ENCODE measurements around the gene SOD1. TPM values are rescaled to one million over a fixed set of nuclear protein-coding genes. Genes with fewer than 3 reads are reported as not detected.

Gene SOD1
- total and polyA plus RNA-seq, 10 of the 15 experiments (the other 5 are each of a cell fraction or from before 2014, with no cell fraction given), result 171 to 710 (median 313) TPM

DNA sequence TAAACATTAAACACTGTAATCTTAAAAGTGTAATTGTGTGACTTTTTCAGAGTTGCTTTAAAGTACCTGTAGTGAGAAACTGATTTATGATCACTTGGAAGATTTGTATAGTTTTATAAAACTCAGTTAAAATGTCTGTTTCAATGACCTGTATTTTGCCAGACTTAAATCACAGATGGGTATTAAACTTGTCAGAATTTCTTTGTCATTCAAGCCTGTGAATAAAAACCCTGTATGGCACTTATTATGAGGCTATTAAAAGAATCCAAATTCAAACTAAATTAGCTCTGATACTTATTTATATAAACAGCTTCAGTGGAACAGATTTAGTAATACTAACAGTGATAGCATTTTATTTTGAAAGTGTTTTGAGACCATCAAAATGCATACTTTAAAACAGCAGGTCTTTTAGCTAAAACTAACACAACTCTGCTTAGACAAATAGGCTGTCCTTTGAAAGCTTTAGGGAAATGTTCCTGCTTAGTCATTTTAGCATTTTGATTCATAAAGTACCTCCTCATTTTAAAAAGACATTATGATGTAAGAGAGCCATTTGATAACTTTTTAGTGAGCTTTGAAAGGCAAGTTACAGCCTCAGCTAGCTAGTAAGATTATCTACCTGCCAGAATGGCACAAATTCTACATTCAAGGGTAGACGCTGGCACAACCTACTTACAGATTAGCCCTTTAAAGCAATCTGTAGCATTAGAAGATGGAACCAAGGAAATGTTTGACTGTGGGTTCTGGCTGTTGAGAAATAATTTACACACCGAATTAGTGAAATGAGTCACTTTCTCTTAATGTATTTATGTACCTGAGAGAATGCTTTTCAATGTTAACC, 9.4 kb downstream of the SOD1 start (continued):
- TF ChIP-seq, protein P1, sequence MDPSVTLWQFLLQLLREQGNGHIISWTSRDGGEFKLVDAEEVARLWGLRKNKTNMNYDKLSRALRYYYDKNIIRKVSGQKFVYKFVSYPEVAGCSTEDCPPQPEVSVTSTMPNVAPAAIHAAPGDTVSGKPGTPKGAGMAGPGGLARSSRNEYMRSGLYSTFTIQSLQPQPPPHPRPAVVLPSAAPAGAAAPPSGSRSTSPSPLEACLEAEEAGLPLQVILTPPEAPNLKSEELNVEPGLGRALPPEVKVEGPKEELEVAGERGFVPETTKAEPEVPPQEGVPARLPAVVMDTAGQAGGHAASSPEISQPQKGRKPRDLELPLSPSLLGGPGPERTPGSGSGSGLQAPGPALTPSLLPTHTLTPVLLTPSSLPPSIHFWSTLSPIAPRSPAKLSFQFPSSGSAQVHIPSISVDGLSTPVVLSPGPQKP (IDR thresholded peaks at IDR 0.05; ENCODE audit: low read depth, low read length), result no peak
- TF ChIP-seq CREB1 (IDR thresholded peaks at IDR 0.05; ENCODE audit: low read depth) (peak; percentile 24; the same call in 1 of the 2 replicates), NFIC (IDR thresholded peaks at IDR 0.05; ENCODE audit: low read depth, low read length) (peak; percentile 86), CHD1 (IDR thresholded peaks at IDR 0.05; ENCODE audit: low read depth, low read length) (no peak), PML (IDR thresholded peaks at IDR 0.05; ENCODE audit: low read length) (0 out of 2 replicates have a peak, but pooled peaks have one; percentile 34), IRF4 (IDR thresholded peaks at IDR 0.05; ENCODE audit: low read depth, low read length) (peak; percentile 60; the same call in 1 of the 2 replicates), IKZF2 (IDR thresholded peaks at IDR 0.05) (peak in 1 of 2 experiments; percentile 33; a peak in 1 of 4 replicates)
- TF ChIP-seq, protein P2, sequence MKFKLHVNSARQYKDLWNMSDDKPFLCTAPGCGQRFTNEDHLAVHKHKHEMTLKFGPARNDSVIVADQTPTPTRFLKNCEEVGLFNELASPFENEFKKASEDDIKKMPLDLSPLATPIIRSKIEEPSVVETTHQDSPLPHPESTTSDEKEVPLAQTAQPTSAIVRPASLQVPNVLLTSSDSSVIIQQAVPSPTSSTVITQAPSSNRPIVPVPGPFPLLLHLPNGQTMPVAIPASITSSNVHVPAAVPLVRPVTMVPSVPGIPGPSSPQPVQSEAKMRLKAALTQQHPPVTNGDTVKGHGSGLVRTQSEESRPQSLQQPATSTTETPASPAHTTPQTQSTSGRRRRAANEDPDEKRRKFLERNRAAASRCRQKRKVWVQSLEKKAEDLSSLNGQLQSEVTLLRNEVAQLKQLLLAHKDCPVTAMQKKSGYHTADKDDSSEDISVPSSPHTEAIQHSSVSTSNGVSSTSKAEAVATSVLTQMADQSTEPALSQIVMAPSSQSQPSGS (IDR thresholded peaks at IDR 0.05; ENCODE audit: low read length), result peak; percentile 91
- TF ChIP-seq, protein P3, sequence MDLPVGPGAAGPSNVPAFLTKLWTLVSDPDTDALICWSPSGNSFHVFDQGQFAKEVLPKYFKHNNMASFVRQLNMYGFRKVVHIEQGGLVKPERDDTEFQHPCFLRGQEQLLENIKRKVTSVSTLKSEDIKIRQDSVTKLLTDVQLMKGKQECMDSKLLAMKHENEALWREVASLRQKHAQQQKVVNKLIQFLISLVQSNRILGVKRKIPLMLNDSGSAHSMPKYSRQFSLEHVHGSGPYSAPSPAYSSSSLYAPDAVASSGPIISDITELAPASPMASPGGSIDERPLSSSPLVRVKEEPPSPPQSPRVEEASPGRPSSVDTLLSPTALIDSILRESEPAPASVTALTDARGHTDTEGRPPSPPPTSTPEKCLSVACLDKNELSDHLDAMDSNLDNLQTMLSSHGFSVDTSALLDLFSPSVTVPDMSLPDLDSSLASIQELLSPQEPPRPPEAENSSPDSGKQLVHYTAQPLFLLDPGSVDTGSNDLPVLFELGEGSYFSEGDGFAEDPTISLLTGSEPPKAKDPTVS (IDR thresholded peaks at IDR 0.05; ENCODE audit: low read depth, low read length), result no peak

Data from GM12878 (cell line).